HG03103 (cell line): Measurements from ENCODE around the gene SLC1A7.

Experiments used
- ATAC-seq: cut with Tn5 transposase; IDR thresholded peaks from one replicate; pipeline ENCODE4 v1.9.1; 2021; ENCODE audit warnings: low read depth; ENCODE audit not compliant: unreplicated experiment

Gene SLC1A7

GRCh38 chr1:53134961-53135734 is 7.3 kb downstream of the SLC1A7 start:
- ATAC-seq, result no peak

GRCh38 chr1:53134042-53134485 is 8.4 kb downstream of the SLC1A7 start:
- no peak for ATAC-seq

GRCh38 chr1:53133261-53134041 is 9.0 kb downstream of the SLC1A7 start:
- ATAC-seq, result no peak

- ATAC-seq, result no peak
These were observed 10.3 kb downstream of the SLC1A7 start for GRCh38 chr1:53132176-53132575.

GRCh38 chr1:53131590-53131938 is 10.9 kb downstream of the SLC1A7 start:
- ATAC-seq, result no peak

- no peak for ATAC-seq
These were observed 11.4 kb downstream of the SLC1A7 start for GRCh38 chr1:53130878-53131589.

- ATAC-seq, result no peak
These were observed 11.9 kb downstream of the SLC1A7 start for GRCh38 chr1:53130598-53130877.

- ATAC-seq, result no peak
These were observed 12.4 kb downstream of the SLC1A7 start for GRCh38 chr1:53129891-53130597.

- ATAC-seq, result no peak
These were observed 14.0 kb downstream of the SLC1A7 start for GRCh38 chr1:53128401-53128800.

- ATAC-seq, result no peak
These were observed 14.9 kb downstream of the SLC1A7 start for GRCh38 chr1:53127546-53127945.

- ATAC-seq, result no peak
These were observed 15.9 kb downstream of the SLC1A7 start for GRCh38 chr1:53126495-53126894.

- ATAC-seq, result no peak
These were observed 16.6 kb downstream of the SLC1A7 start for GRCh38 chr1:53125623-53126360.

GRCh38 chr1:53125122-53125521 is 17.3 kb downstream of the SLC1A7 start:
- ATAC-seq, result no peak

- ATAC-seq, result no peak
These were observed 18.8 kb downstream of the SLC1A7 start for GRCh38 chr1:53123453-53124140.

GRCh38 chr1:53122961-53123413 is 19.5 kb downstream of the SLC1A7 start:
- ATAC-seq, result no peak

GRCh38 chr1:53122201-53122885 is 20.1 kb downstream of the SLC1A7 start:
- no peak for ATAC-seq

- no peak for ATAC-seq
These were observed 20.9 kb downstream of the SLC1A7 start for GRCh38 chr1:53121319-53122172.

- no peak for ATAC-seq
These were observed 21.8 kb downstream of the SLC1A7 start for GRCh38 chr1:53120659-53121058.
